HG02840 (cell line): Measurements from ENCODE around the gene HSD17B2.

Experiments used
- ATAC-seq: cut with Tn5 transposase; IDR thresholded peaks from one replicate; pipeline ENCODE4 v1.9.1; 2021; ENCODE audit warnings: mild to moderate bottlenecking, moderate library complexity, moderate number of reproducible peaks; ENCODE audit not compliant: unreplicated experiment, low FRiP score

The HSD17B2 gene

DNA sequence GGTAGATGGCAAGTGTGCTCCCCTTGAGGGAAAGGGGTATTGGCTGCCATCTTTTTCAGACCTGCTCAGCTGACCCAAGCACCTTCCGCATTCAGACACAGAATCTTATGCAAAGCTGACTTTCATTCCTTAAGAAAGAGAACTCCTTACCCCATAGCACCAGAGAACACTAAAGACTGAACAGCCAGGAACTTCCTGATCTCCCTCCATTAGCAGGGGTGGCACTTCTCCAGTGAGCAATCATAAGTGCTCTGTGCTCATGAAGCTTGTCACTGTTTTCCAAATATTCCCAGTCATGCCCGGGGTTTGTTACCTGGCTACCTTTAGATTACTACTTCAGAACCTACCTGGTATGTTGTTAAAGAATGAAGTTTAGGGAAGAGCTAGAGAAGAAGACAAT is 11.9 kb downstream of the HSD17B2 start:
- no peak for ATAC-seq

GRCh38 chr16:82047374-82047773 is 12.3 kb downstream of the HSD17B2 start:
- ATAC-seq = no peak

GRCh38 chr16:82047787-82048186 is 12.7 kb downstream of the HSD17B2 start:
- ATAC-seq = no peak

DNA sequence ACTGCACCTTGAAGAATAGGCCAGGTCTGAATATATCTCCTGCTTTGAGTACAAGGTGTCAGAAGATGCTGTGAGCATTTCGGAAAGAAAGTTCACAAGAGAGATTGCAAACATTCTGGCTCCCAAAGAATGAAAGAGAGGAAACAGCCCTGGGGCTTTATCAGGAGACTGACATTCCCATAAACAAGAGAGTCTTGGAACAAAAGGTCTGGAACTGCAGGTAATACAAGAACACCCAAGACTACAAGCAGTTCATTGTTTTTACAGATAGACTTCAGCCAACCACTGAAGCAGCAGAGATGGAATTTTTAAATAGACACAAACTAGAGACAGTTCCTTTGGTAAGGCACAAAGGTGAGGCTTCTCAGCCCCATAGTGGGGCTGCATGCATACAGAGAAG is 14.4 kb downstream of the HSD17B2 start:
- ATAC-seq = no peak

DNA sequence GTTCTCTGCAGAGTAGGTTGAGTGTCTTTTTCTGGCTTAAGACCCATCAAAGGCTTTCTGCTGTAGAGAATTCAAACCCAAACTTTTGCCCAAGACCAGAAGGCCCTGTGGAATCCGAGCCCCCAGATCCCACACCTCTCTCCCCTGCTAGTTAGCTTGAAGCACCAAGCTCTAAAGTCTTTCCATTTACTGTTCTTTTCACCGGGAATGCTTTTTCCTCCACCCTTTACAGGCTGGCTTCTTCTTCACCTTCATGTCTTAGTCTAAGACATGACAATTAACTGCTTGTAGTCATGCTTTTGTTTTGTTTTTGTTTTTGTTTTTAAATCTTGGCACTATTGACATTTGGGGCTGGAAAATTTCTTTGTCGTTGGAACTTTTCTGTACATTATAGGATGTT is 15.5 kb downstream of the HSD17B2 start:
- ATAC-seq = no peak

GRCh38 chr16:82050909-82051357 is 15.9 kb downstream of the HSD17B2 start:
- ATAC-seq = no peak

DNA sequence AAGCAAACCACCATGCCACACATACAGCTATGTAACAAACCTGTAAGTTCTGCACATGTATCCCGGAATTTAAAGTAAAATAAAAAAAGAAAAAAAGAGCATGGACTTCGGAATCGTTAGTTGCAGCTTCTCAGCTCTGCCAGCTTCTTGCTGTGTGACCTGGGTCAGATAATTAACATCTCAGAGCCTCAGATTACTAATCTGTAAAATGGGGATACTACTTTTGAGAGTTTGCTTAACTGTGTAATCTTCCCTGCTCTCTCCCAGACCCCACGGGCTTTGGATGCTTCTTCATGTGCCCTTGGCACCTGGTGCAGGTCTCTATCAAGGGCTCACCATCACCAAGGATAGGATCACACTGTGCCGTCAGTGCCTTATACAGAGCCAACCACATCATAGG is 16.6 kb downstream of the HSD17B2 start:
- no peak for ATAC-seq

DNA sequence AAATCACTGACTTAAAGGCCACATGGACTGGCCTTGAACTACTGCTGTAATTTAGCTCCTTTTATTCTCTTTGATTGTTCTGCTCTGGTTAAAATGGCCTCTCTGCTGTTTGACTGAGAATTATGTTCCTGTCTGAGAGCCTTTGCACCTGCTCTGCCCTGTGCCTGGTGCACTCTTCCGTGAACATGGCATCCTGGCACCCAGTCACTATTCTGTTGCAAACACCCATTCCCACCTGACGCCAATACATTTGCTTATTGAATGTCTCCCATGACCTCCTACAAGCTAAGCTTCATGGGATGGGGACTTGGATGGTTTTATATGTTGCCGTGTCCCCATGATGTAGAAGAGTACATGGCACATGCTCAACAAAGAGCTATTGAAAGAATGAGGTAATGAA is 20.1 kb downstream of the HSD17B2 start:
- no peak for ATAC-seq

- ATAC-seq = no peak
These were observed 20.9 kb downstream of the HSD17B2 start for GRCh38 chr16:82055728-82056549.

GRCh38 chr16:82056550-82056896 is 21.5 kb downstream of the HSD17B2 start:
- no peak for ATAC-seq

DNA sequence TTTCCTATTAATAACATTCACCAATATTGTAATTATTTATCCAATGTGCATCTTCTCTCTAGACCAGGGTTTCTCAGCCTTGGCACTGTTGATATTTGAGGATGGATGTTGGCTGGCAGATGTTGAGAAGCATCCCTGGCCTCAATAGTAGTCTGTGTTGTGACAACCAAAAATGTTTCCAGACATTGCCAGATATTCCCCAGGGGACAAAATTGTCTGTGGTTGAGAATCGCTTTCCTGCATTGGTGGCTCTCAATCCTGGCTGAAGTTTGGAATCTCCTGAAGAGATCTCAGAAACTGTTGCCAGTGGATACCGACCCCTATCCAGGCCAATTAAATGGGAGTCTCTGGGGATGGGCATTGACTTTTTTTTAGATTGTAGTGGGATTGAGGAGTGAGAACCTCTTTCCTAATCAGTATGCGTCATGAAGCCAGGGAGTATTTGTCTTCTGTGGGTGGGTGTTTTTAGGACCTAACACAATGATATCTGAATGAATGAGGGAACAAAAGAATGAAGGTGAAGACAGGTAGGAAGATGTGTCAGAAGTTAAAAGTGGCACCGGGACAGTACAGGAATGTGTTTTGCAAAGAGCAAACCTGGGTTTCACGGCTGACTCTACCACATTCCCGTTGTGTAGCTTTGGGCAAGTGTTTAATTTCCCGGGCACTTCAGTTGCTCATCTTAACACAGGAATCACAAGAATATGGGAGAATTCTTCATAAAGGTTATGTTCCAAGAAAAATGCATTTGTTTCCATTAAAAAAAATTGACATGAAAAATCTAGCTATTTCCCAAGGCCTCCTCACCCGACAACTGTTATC is 24.3 kb downstream of the HSD17B2 start:
- no peak for ATAC-seq

- ATAC-seq = no peak
These were observed 24.9 kb downstream of the HSD17B2 start for GRCh38 chr16:82059983-82060421.

DNA sequence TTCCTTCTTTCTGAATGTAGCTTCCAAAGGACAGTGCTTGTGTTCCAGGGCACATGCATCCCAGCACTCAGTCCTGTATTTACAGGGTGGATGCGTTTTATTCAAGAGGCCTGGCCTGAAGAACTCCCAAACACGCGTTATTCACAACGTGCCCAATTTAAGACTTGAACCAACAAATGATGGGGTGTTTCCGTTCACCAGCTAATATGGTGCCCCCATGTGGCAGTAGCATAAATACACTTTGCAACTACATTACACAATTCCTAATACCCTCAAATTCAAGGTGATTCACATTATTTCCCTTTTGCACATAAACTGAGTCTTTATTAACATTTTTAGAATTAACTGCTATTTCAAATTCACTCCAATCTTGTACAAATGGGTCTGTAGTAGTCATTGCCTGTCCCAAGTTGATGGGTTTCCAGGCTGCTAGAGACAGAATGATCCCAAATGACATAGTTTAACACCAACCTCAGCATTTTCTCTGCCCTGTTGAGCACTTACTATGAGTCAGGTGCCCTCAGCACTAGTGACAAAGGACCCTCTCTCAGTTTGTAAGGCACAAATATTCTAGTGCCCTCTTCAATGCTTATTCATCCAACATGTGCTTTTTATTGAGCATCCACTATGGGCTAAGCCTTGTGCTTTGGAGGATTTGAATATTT is 26.9 kb downstream of the HSD17B2 start:
- ATAC-seq = no peak

GRCh38 chr16:82062645-82063058 is 27.6 kb downstream of the HSD17B2 start:
- no peak for ATAC-seq

- no peak for ATAC-seq
These were observed 28.5 kb downstream of the HSD17B2 start for GRCh38 chr16:82063456-82064082.

DNA sequence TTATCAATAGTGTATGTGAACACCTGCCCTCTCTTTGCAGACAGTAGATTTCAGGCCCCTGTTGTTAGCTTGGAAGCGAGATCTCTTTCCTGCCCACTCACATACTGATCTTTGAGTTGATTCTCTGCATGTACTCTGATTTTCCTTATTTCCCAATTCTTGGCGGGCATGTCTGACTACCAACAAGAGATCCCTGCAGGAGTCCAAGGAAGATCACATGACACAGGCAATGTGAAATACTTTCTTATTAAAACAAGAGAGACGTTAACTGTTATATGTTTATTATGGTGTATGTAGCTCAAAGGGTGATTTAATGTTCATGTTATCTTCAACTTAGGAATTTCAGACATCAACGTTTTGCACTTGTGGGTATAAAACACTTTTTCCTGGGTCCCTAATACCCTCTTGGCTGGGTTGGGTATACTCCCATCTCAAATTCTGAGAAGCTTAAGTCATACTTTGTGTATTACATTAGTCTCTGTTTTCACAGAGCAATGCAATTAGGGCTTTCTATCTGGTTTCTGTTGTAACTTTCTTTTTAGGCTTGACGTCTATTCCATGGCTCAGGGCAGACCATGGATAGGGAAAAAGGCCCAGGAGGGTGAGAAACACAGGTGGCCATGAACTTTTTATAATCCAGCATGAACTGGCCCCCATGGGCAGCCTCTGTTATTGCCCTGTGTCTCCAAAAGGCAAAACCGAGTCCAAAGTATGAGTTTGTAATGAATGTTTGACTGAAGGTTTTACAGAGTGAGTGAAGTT is 32.2 kb downstream of the HSD17B2 start:
- no peak for ATAC-seq

GRCh38 chr16:82067804-82068325 is 32.8 kb downstream of the HSD17B2 start:
- no peak for ATAC-seq

DNA sequence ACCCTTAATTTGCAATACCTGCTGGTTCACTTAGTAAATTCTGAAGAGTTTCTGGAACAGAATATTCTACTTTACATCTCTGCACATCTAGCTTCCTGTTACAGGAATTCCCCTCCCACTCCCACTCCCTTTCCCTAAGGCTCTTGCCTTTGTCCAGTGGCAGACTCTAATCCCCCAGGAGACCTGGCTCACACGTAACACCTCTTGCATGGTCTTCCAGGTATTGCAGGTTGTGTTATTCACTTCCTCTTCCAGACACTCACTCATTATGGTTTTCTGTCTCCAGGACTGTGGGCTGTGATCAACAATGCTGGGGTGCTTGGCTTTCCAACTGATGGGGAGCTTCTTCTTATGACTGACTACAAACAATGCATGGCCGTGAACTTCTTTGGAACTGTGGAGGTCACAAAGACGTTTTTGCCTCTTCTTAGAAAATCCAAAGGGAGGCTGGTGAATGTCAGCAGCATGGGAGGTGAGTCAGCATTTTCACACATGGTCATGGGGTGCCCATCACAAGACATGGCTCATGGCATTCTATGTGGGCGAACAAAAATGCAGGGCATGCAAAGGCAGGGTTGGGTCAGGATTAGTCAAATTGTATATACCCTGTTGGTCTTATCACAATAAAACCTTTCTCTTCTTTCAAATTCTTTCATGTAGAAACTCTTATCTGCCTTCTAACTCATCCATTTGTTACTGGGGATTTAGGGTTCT is 35.8 kb downstream of the HSD17B2 start:
- no peak for ATAC-seq

GRCh38 chr16:82071421-82071820 is 36.4 kb downstream of the HSD17B2 start:
- no peak for ATAC-seq
